Activated CD4-positive, alpha-beta memory T cell treated with anti-CD3 and anti-CD28 coated beads for 36 hours (primary cell): ENCODE measurements around the gene RRP8. TPM values are rescaled to one million over a fixed set of nuclear protein-coding genes. Genes with fewer than 3 reads are reported as not detected.

Experiments
- CTCF ChIA-PET: fragments of 350-600 bp; sonication (Branson Sonifier 250); formaldehyde crosslinking; loops from one replicate; lab custom pipeline; 2021; ENCODE audit warnings: antibody characterized with exemption, inconsistent platforms; lab: Charles Lee
- POLR2A ChIA-PET: fragments of 350-600 bp; sonication (Branson Sonifier 250); formaldehyde crosslinking; loops from one replicate; lab custom pipeline; 2021; ENCODE audit warnings: antibody characterized with exemption; lab: Charles Lee
- DNase-seq: peaks from one replicate; pipeline ENCODE4 v3.0.0-alpha.2; 2020
- H3K27ac Mint-ChIP-seq: one replicate; pipeline ENCODE4 v1.8.0; 2021; ENCODE audit warnings: mixed read lengths
- H3K27me3 Mint-ChIP-seq: one replicate; pipeline ENCODE4 v1.8.0; 2021; ENCODE audit warnings: mixed read lengths
- H3K36me3 Mint-ChIP-seq: one replicate; pipeline ENCODE4 v1.8.0; 2021; ENCODE audit warnings: mixed read lengths
- H3K4me1 Mint-ChIP-seq: one replicate; pipeline ENCODE4 v1.8.0; 2021; ENCODE audit warnings: low read depth, mixed read lengths
- H3K4me3 Mint-ChIP-seq: one replicate; pipeline ENCODE4 v1.8.0; 2021; ENCODE audit warnings: mild to moderate bottlenecking, mixed read lengths
- H3K9me3 Mint-ChIP-seq: one replicate; pipeline ENCODE4 v1.8.0; 2021; ENCODE audit warnings: mixed read lengths
- intact Hi-C: fragments of 100-400 bp; cut with micrococcal nuclease; formaldehyde crosslinking; loops from one replicate; pipeline ENCODE4 v1.15.1; 2023
- total RNA-seq, 2 experiments: library from RNA; stranded (reverse); gene quantifications; one replicate each; pipeline ENCODE4 v1.2.3, GENCODE V29; 2021

The RRP8 gene
- total RNA-seq, 2 experiments from 2014 or later = 34.9 to 37.5 TPM

DNA sequence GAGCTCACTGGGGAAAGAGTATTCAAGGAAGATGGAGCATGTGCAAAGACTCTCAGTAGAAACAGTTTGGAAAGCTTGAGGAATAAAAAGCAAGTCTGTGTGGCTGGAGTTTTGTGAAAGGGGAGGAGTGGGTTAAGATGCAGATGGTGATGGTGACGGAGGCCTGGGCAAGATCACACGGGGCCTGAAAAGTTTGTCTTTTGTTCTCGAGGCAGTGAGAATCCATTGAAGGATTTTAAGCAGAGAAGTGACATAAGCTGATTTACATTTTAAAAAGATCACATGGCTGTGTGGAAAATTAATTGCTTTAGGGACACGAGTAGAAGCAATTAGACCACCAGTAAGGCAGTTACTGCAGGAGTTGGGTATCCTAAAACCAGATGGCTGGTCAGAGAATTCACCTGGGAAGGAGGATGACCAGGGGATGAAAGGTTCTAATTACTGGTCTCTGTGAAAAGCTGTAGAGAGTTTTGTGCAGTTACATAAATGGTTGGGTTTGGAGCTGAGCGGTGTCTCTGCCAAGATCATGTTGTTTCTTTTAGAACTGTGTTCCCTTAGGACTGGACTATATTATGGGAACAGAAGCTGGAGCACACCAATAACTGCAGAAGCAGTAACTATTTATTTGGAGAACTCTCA, 7.1 kb downstream of the RRP8 start:
- peaks cover 45% of the 10 kb centered on the region for H3K36me3 Mint-ChIP-seq
- no peak for DNase-seq

DNA sequence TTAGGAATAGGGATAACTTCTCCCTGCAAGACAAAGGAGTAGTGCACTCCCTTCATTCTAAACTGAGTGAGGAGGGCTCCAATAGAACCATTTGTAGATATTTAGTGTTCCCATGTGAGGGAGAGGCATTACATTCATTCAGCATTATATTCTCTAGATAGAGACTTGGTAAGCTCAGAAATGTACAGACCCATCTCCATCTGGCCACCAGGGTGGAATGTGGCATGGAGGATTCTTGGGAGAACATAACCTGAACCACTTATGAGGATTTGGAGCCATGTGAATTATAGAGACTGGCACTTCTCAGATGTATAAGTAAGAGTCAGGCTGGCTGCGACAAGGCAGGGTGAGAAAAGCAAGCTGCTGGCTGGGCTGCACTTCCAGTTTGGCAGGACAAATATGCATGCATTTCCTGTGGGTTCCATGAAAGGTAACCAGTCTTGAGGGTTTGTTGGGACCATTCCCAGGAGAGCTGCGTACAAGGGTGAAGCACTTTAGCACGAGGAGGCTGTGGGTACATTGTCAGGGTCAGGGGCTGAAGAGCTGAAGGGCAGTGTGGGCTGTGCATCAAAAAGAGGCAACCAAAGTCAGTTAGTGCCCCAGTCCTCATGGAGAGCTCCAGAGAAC, 9.2 kb downstream of the RRP8 start:
- intact Hi-C loops = no loop called here
- Mint-ChIP-seq H3K9me3 (no peaks in the 10 kb centered on the region), H3K27me3 (no peaks in the 10 kb centered on the region), H3K4me3 (no peak overlapping the region), H3K4me1 (peaks cover 29% of the 10 kb centered on the region), H3K27ac (no peak overlapping the region), H3K36me3 (peaks cover 41% of the 10 kb centered on the region)
- POLR2A ChIA-PET = interaction anchor here (1.2 kb wide), 1 partner anchor 9 kb away, joined by 3 read pairs; no protein-coding TSS in a partner anchor
- CTCF ChIA-PET = interaction anchor here (0.6 to 1.8 kb wide), 5 partner anchors 89 to 215 kb away, joined by 3 to 4 read pairs (median 3); partner anchors contain the start of gene MRPL17
- DNase-seq = no peak

More for the DNA sequence above, 7.1 kb downstream of the RRP8 start:
- Mint-ChIP-seq H3K27me3 (no peaks in the 10 kb centered on the region), H3K27ac (peak overlapping the region; percentile 7), H3K9me3 (no peaks in the 10 kb centered on the region), H3K4me1 (peaks cover 37% of the 10 kb centered on the region), H3K4me3 (no peak overlapping the region)
- CTCF ChIA-PET = interaction anchor here (0.7 to 1.4 kb wide), 6 partner anchors 15 to 110 kb away, joined by 3 to 6 read pairs (median 4); partner anchors contain the start of genes MRPL17 and TAF10
- intact Hi-C loops = no loop called here
- POLR2A ChIA-PET = interaction anchor here (2.4 kb wide), 1 partner anchor 9 kb away, joined by 5 read pairs; no protein-coding TSS in a partner anchor

- H3K4me1 Mint-ChIP-seq = no peaks in the 10 kb centered on the region
- DNase-seq = no peak
- peaks cover 34% of the 10 kb centered on the region for H3K36me3 Mint-ChIP-seq
- no peaks in the 10 kb centered on the region for H3K27me3 Mint-ChIP-seq
- intact Hi-C loops = no loop called here
- H3K9me3 Mint-ChIP-seq = peaks cover 20% of the 10 kb centered on the region
- H3K27ac Mint-ChIP-seq = no peak overlapping the region
- ChIA-PET POLR2A (interaction anchor here (1.3 kb wide), 1 partner anchor 9 kb away, joined by 5 read pairs; no protein-coding TSS in a partner anchor), CTCF (no interaction called here)
- H3K4me3 Mint-ChIP-seq = no peak overlapping the region
Observed at GRCh38 chr11:6588018-6588417, 15.4 kb downstream of the RRP8 start.

DNA sequence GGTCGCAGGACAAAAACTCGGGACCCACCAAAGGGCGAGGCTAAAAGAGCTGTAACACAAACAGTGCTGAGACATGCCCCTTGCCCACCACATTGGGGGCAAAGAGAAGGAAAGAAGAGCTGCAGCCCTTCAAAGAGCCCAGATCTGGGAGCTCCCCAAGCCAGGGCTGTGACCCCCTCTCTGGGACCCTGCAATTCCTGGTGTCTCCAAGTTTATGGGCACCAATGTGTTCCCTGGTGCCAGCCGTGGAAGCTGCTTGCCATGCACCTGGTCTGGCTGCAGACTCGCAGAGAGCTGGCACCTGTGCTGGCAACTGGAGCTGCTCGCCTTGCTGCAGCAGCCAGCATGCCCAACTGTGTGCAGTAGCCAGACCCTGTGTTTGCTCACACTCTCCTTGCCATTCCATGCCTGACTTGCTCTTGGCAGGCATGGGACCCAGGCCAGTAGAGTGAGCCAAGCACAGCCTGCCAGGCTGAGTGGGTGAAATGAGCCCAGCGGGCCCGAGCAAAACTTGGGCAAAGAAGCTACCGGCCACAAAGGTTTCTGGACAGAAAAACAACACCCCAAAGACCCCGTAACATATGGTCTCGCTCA, 16.0 kb downstream of the RRP8 start:
- ChIA-PET POLR2A (interaction anchor here (1.3 kb wide), 1 partner anchor 9 kb away, joined by 5 read pairs; no protein-coding TSS in a partner anchor), CTCF (no interaction called here)
- no peak overlapping the region for H3K4me3 Mint-ChIP-seq
- H3K27me3 Mint-ChIP-seq = no peaks in the 10 kb centered on the region
- DNase-seq = no peak
- H3K4me1 Mint-ChIP-seq = no peaks in the 10 kb centered on the region
- H3K27ac Mint-ChIP-seq = no peak overlapping the region
- peaks cover 38% of the 10 kb centered on the region for H3K36me3 Mint-ChIP-seq
- intact Hi-C loops = no loop called here
- peaks cover 23% of the 10 kb centered on the region for H3K9me3 Mint-ChIP-seq

- Mint-ChIP-seq H3K27me3 (no peaks in the 10 kb centered on the region), H3K4me1 (no peaks in the 10 kb centered on the region), H3K36me3 (peaks cover 38% of the 10 kb centered on the region), H3K9me3 (peaks cover 25% of the 10 kb centered on the region), H3K4me3 (no peak overlapping the region), H3K27ac (no peak overlapping the region)
- POLR2A ChIA-PET = interaction anchor here (1.3 kb wide), 1 partner anchor 10 kb away, joined by 5 read pairs; no protein-coding TSS in a partner anchor
- intact Hi-C loops = no loop called here
- DNase-seq = no peak
- CTCF ChIA-PET = no interaction called here
Observed at GRCh38 chr11:6586434-6587359, 16.7 kb downstream of the RRP8 start.

DNA sequence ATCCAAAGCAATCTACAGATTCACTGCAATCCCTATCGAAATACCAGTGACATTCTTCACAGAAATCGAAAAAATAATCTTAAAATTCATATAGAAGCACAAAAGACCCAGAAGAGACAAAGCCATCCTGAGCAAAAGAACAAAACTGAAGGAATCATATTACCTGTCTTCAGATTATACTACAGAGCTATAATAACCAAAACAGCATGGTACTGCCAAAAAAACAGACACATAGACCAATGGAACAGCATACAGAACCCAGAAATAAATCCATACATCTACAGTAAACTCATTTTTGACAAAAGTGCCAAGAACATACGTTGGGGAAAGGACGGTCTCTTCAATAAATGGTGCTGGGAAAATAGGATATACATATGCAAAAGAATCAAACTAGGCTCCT, 18.9 kb downstream of the RRP8 start:
- intact Hi-C loops = no loop called here
- POLR2A ChIA-PET = no interaction called here
- no peak for DNase-seq
- no peaks in the 10 kb centered on the region for H3K27me3 Mint-ChIP-seq
- H3K9me3 Mint-ChIP-seq = peaks cover 25% of the 10 kb centered on the region
- no peaks in the 10 kb centered on the region for H3K4me1 Mint-ChIP-seq
- H3K27ac Mint-ChIP-seq = no peak overlapping the region
- no peak overlapping the region for H3K4me3 Mint-ChIP-seq
- CTCF ChIA-PET = no interaction called here
- peaks cover 33% of the 10 kb centered on the region for H3K36me3 Mint-ChIP-seq

- no peak overlapping the region for H3K27ac Mint-ChIP-seq
- no peaks in the 10 kb centered on the region for H3K4me1 Mint-ChIP-seq
- H3K27me3 Mint-ChIP-seq = no peaks in the 10 kb centered on the region
- intact Hi-C loops = no loop called here
- H3K9me3 Mint-ChIP-seq = peaks cover 25% of the 10 kb centered on the region
- H3K36me3 Mint-ChIP-seq = peaks cover 33% of the 10 kb centered on the region
- H3K4me3 Mint-ChIP-seq = no peak overlapping the region
- ChIA-PET POLR2A (no interaction called here), CTCF (no interaction called here)
- no peak for DNase-seq
Observed at GRCh38 chr11:6583584-6583983, 19.8 kb downstream of the RRP8 start.

- H3K4me1 Mint-ChIP-seq = peaks cover 5% of the 10 kb centered on the region
- ChIA-PET CTCF (no interaction called here), POLR2A (interaction anchor here (0.8 kb wide), 1 partner anchor 10 kb away, joined by 3 read pairs; no protein-coding TSS in a partner anchor)
- H3K27ac Mint-ChIP-seq = no peak overlapping the region
- H3K27me3 Mint-ChIP-seq = no peaks in the 10 kb centered on the region
- no peak for DNase-seq
- peaks cover 24% of the 10 kb centered on the region for H3K36me3 Mint-ChIP-seq
- H3K9me3 Mint-ChIP-seq = peaks cover 21% of the 10 kb centered on the region
- no peak overlapping the region for H3K4me3 Mint-ChIP-seq
- intact Hi-C loops = no loop called here
Observed at GRCh38 chr11:6579681-6580080, 23.7 kb downstream of the RRP8 start.

GRCh38 chr11:6578134-6578533, 25.3 kb downstream of the RRP8 start:
- intact Hi-C loops = no loop called here
- no peak overlapping the region for H3K27ac Mint-ChIP-seq
- ChIA-PET CTCF (interaction anchor here (0.8 to 1.9 kb wide), 2 partner anchors 180 to 199 kb away, joined by 3 to 5 read pairs; no protein-coding TSS in a partner anchor), POLR2A (no interaction called here)
- peaks cover 9% of the 10 kb centered on the region for H3K36me3 Mint-ChIP-seq
- H3K4me3 Mint-ChIP-seq = no peak overlapping the region
- H3K27me3 Mint-ChIP-seq = no peaks in the 10 kb centered on the region
- peaks cover 6% of the 10 kb centered on the region for H3K9me3 Mint-ChIP-seq
- DNase-seq = no peak
- H3K4me1 Mint-ChIP-seq = peaks cover 5% of the 10 kb centered on the region

- Mint-ChIP-seq H3K27me3 (no peaks in the 10 kb centered on the region), H3K4me1 (peaks cover 5% of the 10 kb centered on the region), H3K36me3 (no peaks in the 10 kb centered on the region), H3K4me3 (no peak overlapping the region), H3K9me3 (no peaks in the 10 kb centered on the region), H3K27ac (no peak overlapping the region)
- ChIA-PET POLR2A (no interaction called here), CTCF (interaction anchor here (1.4 kb wide), 1 partner anchor 46 kb away, joined by 4 read pairs; no protein-coding TSS in a partner anchor)
- intact Hi-C loops = no loop called here
- DNase-seq = no peak
Observed at GRCh38 chr11:6576471-6577373, 26.7 kb downstream of the RRP8 start.
